Kidney (tissue), 14 donors: Measurements from ENCODE around the gene CTTNBP2. TPM values are rescaled to one million over a fixed set of nuclear protein-coding genes. Genes with fewer than 3 reads are reported as not detected.

Experiments
- DNase-seq, 5 donors: peaks; one replicate each; pipeline ENCODE4 v3.0.0-alpha.2; 2013 to 2020
- FAIRE-seq: peaks from 2 replicates; lab custom pipeline; 2012; peaks lifted over from hg19 to GRCh38; lab: Jason Lieb, UNC
- H3K27ac ChIP-seq, 2 donors: one replicate each; pipeline ENCODE4 v1.7.0; 2013; ENCODE audit warnings: low read depth in 2 of 2, low read length in 2 of 2, inconsistent platforms in 1 of 2
- H3K27me3 ChIP-seq: one replicate; pipeline ENCODE4 v1.7.1; 2013; ENCODE audit warnings: low read length, inconsistent platforms; ENCODE audit not compliant: control insufficient read depth, insufficient read depth
- H3K36me3 ChIP-seq, 3 donors: one replicate each; pipeline versions ENCODE4 v1.7.0 to v1.7.1; 2013; ENCODE audit warnings: low read length in 3 of 3, control low read depth in 1 of 3, inconsistent platforms in 1 of 3; ENCODE audit not compliant: insufficient read depth in 3 of 3, control insufficient read depth in 2 of 3
- H3K4me1 ChIP-seq, 3 donors: one replicate each; pipeline versions ENCODE4 v1.7.0 to v1.7.1; 2013; ENCODE audit warnings: low read length in 3 of 3, inconsistent platforms in 1 of 3, low read depth in 1 of 3; ENCODE audit not compliant: control insufficient read depth in 2 of 3, insufficient read depth in 2 of 3
- H3K4me3 ChIP-seq, 3 donors: one replicate each; pipeline versions ENCODE4 v1.7.0 to v1.8.1; 2013; ENCODE audit warnings: low read length in 3 of 3, control low read depth in 1 of 3, inconsistent platforms in 1 of 3
- H3K9ac ChIP-seq, 3 donors: one replicate each; pipeline versions ENCODE4 v1.7.0 to v1.7.1; 2013; ENCODE audit warnings: low read length in 3 of 3, control low read depth in 1 of 3, inconsistent platforms in 1 of 3
- H3K9me3 ChIP-seq, 3 donors: one replicate each; pipeline versions ENCODE4 v1.7.0 to v1.7.1; 2013; ENCODE audit warnings: low read length in 3 of 3, control low read depth in 1 of 3, inconsistent platforms in 1 of 3; ENCODE audit not compliant: control insufficient read depth in 2 of 3, insufficient read depth in 1 of 3
- CTCF ChIP-seq: IDR thresholded peaks from 3 replicates; pipeline ENCODE4 v1.5.1; 2012; ENCODE audit warnings: mild to moderate bottlenecking, moderate library complexity, borderline replicate concordance; ENCODE audit not compliant: insufficient read depth; ENCODE audit errors: extremely low read depth
- intact Hi-C: fragments of 100-400 bp; cut with DNase I; formaldehyde crosslinking; loops from one replicate; pipeline ENCODE4 v1.11.1; 2022
- polyA plus RNA-seq: library from polyadenylated mRNA; stranded (reverse); fragments of 350-450 nt; fragmentation: Illumina TruSeq; extraction: RNeasy Lipid Tissue Mini Kit (QIAGEN cat#74804); gene quantifications from one replicate; pipeline ENCODE4 v1.2.3, GENCODE V29; 2014; ENCODE audit warnings: low read depth, low replicate concordance; ENCODE audit not compliant: insufficient read depth
- total RNA-seq: library from RNA; stranded (reverse); fragmentation: NEBNext Ultra II Directional; extraction: Animal tissue kit (Norgen Biotek cat#: 25700); gene quantifications from one replicate; pipeline ENCODE4 v1.2.1, GENCODE V29; 2021
- donor health status: control.
- donor health status: control.
- donor health status: control.
- donor health status: control.
- donor health status: control.
- donor health status: DM: yes; HTN: yes; CAD: no.
- donor health status: Normal renal cell carcinoma (clear cell type).

The CTTNBP2 gene
- total and polyA plus RNA-seq, 2 donors from 2014 or later: 3.8 to 41.1 TPM

- no peaks in the 10 kb centered on the region for H3K36me3 ChIP-seq
- no peaks in the 10 kb centered on the region for H3K27me3 ChIP-seq
- H3K27ac ChIP-seq: no peak overlapping the region
- no peak overlapping the region for H3K4me3 ChIP-seq
- TF ChIP-seq CTCF: no peak
- H3K9ac ChIP-seq: no peak overlapping the region
- DNase-seq (no peak), FAIRE-seq (no peak)
- H3K4me1 ChIP-seq: peaks cover 0 to 5% (median 0%) of the 10 kb centered on the region in 3 donors
- H3K9me3 ChIP-seq: no peaks in the 10 kb centered on the region
- intact Hi-C loops: no loop called here
Measured at GRCh38 chr7:117785431-117785830, 87.8 kb downstream of the CTTNBP2 start.

GRCh38 chr7:117784315-117784714 lies 88.9 kb downstream of the CTTNBP2 start:
- Histone ChIP-seq H3K9ac (no peak overlapping the region), H3K27ac (no peak overlapping the region), H3K4me3 (no peak overlapping the region), H3K9me3 (no peaks in the 10 kb centered on the region), H3K4me1 (peaks cover 0 to 5% (median 0%) of the 10 kb centered on the region in 3 donors), H3K36me3 (no peaks in the 10 kb centered on the region), H3K27me3 (no peaks in the 10 kb centered on the region)
- intact Hi-C loops: no loop called here
- DNase-seq (no peak), FAIRE-seq (no peak)
- TF ChIP-seq CTCF: no peak

GRCh38 chr7:117782761-117783160 lies 90.5 kb downstream of the CTTNBP2 start:
- H3K4me1 ChIP-seq: peaks cover 0 to 5% (median 0%) of the 10 kb centered on the region in 3 donors

More at GRCh38 chr7:117782761-117783160, 90.5 kb downstream of the CTTNBP2 start:
- no peak overlapping the region for H3K27ac ChIP-seq
- DNase-seq: no peak
- intact Hi-C loops: no loop called here
- no peaks in the 10 kb centered on the region for H3K9me3 ChIP-seq
- no peaks in the 10 kb centered on the region for H3K36me3 ChIP-seq
- no peak overlapping the region for H3K9ac ChIP-seq
- no peaks in the 10 kb centered on the region for H3K27me3 ChIP-seq
- FAIRE-seq: no peak
- TF ChIP-seq CTCF: no peak
- H3K4me3 ChIP-seq: no peak overlapping the region
